Measurements from ENCODE around the gene LPIN1.
A peak's percentile ranks its signal among the peaks of the same experiment; 100 is the strongest.

Gene LPIN1, protein sequence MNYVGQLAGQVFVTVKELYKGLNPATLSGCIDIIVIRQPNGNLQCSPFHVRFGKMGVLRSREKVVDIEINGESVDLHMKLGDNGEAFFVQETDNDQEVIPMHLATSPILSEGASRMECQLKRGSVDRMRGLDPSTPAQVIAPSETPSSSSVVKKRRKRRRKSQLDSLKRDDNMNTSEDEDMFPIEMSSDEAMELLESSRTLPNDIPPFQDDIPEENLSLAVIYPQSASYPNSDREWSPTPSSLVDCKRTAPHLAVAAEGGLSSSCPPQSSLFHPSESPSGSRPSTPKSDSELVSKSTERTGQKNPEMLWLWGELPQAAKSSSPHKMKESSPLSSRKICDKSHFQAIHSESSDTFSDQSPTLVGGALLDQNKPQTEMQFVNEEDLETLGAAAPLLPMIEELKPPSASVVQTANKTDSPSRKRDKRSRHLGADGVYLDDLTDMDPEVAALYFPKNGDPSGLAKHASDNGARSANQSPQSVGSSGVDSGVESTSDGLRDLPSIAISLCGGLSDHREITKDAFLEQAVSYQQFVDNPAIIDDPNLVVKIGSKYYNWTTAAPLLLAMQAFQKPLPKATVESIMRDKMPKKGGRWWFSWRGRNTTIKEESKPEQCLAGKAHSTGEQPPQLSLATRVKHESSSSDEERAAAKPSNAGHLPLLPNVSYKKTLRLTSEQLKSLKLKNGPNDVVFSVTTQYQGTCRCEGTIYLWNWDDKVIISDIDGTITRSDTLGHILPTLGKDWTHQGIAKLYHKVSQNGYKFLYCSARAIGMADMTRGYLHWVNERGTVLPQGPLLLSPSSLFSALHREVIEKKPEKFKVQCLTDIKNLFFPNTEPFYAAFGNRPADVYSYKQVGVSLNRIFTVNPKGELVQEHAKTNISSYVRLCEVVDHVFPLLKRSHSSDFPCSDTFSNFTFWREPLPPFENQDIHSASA

DNA sequence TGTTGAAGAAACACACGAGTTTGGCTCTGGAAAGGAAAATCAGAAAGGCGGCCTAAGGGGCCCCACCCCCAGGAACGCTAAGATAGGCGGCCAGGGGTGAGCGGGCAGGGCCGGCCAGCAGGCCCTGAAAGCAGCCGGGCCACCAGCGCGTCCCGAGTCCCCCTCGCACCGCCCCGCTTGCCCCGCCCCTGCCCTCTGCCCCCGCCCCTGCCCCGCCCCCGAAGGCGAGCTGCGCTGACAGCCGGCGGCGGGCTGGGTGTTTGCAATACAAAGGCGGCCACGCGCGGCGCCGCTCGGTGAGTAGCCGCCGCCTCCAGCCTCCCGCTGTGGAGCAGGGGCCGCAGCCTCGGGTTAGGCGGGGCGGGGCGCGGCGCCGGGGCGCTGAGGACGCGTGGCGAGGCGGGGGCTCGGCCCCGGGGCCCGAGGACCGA, at the start of gene LPIN1:
TSS of gene LPIN1 (plus strand) at position 257 of the 431 bp plus-strand sequence. CDS start 18,910 bp downstream, outside the sequence.
- Histone ChIP-seq H2AFZ (ENCODE audit: low read depth, low read length) (0 out of 2 replicates have a peak within 1 kb of the TSS, but pooled peaks have one; percentile 47), H3K9ac (ENCODE audit: low read length) (peak within 1 kb of the TSS; percentile 79), H3K9me3 (ENCODE audit: insufficient read depth, low read length) (no peaks in the 10 kb centered on the region), H3K27me3 (ENCODE audit: low read depth, low read length) (peaks cover 3% of the 10 kb centered on the region; the same call in 1 of the 2 replicates), H3K79me2 (ENCODE audit: low read length) (peaks cover 43% of the 10 kb centered on the region), H3K4me2 (ENCODE audit: low read length) (peak within 1 kb of the TSS; percentile 91), H3K36me3 (replicated peaks; ENCODE audit: low read depth, low read length) (no peaks in the 10 kb centered on the region), H4K20me1 (ENCODE audit: insufficient read depth, low read length) (peaks cover 24% of the 10 kb centered on the region), H3K4me1 (ENCODE audit: low read length) (peaks cover 67% of the 10 kb centered on the region), H3K4me3 (ENCODE audit: low read length) (peak within 1 kb of the TSS; percentile 90), H3K27ac (ENCODE audit: low read length) (0 out of 2 replicates have a peak within 1 kb of the TSS, but pooled peaks have one; percentile 7)
- TF ChIP-seq, protein P1, sequence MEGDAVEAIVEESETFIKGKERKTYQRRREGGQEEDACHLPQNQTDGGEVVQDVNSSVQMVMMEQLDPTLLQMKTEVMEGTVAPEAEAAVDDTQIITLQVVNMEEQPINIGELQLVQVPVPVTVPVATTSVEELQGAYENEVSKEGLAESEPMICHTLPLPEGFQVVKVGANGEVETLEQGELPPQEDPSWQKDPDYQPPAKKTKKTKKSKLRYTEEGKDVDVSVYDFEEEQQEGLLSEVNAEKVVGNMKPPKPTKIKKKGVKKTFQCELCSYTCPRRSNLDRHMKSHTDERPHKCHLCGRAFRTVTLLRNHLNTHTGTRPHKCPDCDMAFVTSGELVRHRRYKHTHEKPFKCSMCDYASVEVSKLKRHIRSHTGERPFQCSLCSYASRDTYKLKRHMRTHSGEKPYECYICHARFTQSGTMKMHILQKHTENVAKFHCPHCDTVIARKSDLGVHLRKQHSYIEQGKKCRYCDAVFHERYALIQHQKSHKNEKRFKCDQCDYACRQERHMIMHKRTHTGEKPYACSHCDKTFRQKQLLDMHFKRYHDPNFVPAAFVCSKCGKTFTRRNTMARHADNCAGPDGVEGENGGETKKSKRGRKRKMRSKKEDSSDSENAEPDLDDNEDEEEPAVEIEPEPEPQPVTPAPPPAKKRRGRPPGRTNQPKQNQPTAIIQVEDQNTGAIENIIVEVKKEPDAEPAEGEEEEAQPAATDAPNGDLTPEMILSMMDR (IDR thresholded peaks at IDR 0.05; ENCODE audit: low read depth, low read length) = no peak
- TF ChIP-seq EZH2phosphoT487 (IDR thresholded peaks at IDR 0.05; ENCODE audit: low read depth) = no peak

DNA sequence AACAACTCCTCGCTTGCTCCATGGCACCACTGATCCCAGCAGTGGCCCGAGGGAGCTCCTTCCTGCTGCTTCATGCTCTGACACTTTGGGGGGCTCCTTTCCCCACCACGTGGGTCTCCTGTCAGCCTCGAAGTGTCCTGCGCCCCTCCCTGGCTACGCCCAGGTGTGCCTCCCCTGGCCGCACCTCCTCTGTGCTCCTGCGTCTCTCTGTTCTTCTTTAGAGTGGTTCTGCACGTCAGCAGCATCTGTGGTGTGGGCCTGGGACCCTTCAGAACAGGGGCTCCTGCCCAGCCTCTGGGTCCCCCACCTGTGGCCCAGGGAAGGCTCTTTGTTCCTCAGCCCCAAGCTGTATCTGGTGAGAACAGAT, 49.7 kb upstream of the LPIN1 start:
- H3K36me3 ChIP-seq (replicated peaks; ENCODE audit: low read depth, low read length) = no peaks in the 10 kb centered on the region
- TF ChIP-seq, protein P1 (IDR thresholded peaks at IDR 0.05; ENCODE audit: low read depth, low read length) = no peak
- TF ChIP-seq EZH2phosphoT487 (IDR thresholded peaks at IDR 0.05; ENCODE audit: low read depth) = no peak
- no peaks in the 10 kb centered on the region for H3K27me3 ChIP-seq (ENCODE audit: low read depth, low read length)
- H2AFZ ChIP-seq (ENCODE audit: low read depth, low read length) = no peak overlapping the region
- H3K27ac ChIP-seq (ENCODE audit: low read length) = no peak overlapping the region
- no peak overlapping the region for H3K4me2 ChIP-seq (ENCODE audit: low read length)
- H3K4me3 ChIP-seq (ENCODE audit: low read length) = no peak overlapping the region
- peaks cover 7% of the 10 kb centered on the region for H3K4me1 ChIP-seq (ENCODE audit: low read length)
- H3K9ac ChIP-seq (ENCODE audit: low read length) = no peak overlapping the region
- H3K9me3 ChIP-seq (ENCODE audit: insufficient read depth, low read length) = no peaks in the 10 kb centered on the region
- no peaks in the 10 kb centered on the region for H4K20me1 ChIP-seq (ENCODE audit: insufficient read depth, low read length)
- H3K79me2 ChIP-seq (ENCODE audit: low read length) = no peaks in the 10 kb centered on the region

DNA sequence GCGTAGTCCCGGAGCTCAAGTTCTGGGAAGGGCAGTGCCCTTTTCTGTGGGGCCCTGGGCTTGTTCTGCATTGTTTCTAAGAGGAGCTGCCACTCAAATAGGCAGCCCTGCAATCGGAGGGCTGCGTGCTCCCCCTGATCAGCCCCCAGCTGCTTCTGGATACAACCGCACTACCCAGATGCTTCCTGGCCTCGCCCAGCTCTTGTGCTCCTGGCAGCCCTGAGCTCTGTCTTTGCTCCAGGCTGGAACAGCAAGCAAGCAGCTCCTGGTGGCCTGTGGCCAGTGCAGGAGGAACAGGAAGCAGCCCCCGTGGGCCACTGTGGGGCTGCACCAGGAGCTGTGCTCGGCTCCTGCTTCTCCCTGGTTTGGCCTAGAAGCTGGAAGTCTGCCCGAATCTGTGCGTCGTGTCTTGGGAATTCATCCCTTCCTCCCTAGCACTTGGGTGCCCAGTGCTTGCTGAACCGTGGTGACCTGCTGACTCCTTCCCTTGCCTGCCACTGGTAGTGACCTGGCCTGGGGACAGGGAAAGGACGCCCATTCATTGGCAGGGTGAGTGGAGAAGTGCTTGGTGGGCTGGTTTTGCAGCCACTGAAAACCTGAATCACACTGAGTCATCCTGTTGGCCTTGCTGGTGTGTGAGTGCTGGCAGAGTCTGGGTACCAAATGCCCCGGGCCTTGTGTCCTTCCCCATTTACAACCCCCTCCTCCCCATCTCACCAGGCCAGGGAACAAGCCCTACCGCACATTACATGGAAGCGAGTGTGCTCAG, 49.1 kb upstream of the LPIN1 start:
- Histone ChIP-seq H3K4me1 (ENCODE audit: low read length) (peaks cover 7% of the 10 kb centered on the region), H3K27ac (ENCODE audit: low read length) (no peak overlapping the region), H2AFZ (ENCODE audit: low read depth, low read length) (no peak overlapping the region), H3K4me2 (ENCODE audit: low read length) (no peak overlapping the region), H3K9ac (ENCODE audit: low read length) (no peak overlapping the region), H3K9me3 (ENCODE audit: insufficient read depth, low read length) (no peaks in the 10 kb centered on the region), H3K4me3 (ENCODE audit: low read length) (no peak overlapping the region), H3K79me2 (ENCODE audit: low read length) (no peaks in the 10 kb centered on the region), H4K20me1 (ENCODE audit: insufficient read depth, low read length) (no peaks in the 10 kb centered on the region), H3K36me3 (replicated peaks; ENCODE audit: low read depth, low read length) (no peaks in the 10 kb centered on the region), H3K27me3 (ENCODE audit: low read depth, low read length) (no peaks in the 10 kb centered on the region)
- TF ChIP-seq, protein P1 (IDR thresholded peaks at IDR 0.05; ENCODE audit: low read depth, low read length) = no peak
- no peak for TF ChIP-seq EZH2phosphoT487 (IDR thresholded peaks at IDR 0.05; ENCODE audit: low read depth)

Measured in OCI-LY3 (cell line).